ENCODE measurements around the gene CCDC17. TPM values are rescaled to one million over a fixed set of nuclear protein-coding genes. Genes with fewer than 3 reads are reported as not detected.
A peak's percentile ranks its signal among the peaks of the same experiment; 100 is the strongest.

CCDC17 gene
- total and polyA plus RNA-seq, 2 donors (not counting 3 experiments of a cell fraction or from before 2014, with no cell fraction given), result 1.3 to 3.5 TPM

DNA sequence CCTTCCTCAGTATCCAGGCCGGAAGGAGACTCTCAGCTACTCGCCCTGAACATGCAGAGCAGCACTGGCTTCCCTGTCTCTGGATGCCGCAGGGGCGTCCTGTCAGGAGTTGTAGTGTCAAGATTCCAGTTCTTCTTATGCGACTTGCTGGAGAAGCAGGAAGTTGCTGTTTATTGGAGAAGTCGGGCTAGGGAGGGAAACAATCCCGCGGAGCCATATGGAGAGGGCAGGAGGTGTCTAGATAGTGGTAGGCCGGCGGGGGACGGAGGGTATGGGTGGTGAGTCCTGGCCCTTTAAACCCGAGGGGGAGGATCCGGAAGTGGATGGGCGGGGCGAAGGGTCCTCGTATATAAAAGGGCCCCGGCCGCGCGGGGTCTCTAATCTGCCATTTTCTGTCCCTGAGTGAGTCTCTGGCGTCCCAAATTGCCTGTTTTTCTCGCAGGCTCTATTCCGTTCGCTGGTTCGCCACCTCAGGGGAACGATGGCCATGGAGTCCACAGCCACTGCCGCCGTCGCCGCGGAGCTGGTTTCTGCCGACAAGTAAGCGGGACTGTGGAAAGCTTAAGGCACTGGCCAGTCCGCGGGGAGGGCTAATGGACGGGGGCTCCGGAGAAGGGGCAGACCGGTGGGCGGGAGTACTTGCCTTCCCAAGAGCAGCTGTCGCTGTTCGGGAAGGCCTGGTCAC, 40.0 kb downstream of the CCDC17 start, which contains the start of gene NASP:
Gene NASP (plus strand): TSS at position 376 of the 685 bp plus-strand sequence. CDS start 106 bp downstream, at position 482.
- peak within 1 kb of the TSS; percentile 81 for H3K27ac ChIP-seq (ENCODE audit: insufficient read depth, low read depth, low read length)

More for the DNA sequence above, 40.0 kb downstream of the CCDC17 start, which contains the start of gene NASP:
- CTCF ChIA-PET, result interaction anchor here (0.7 to 3.2 kb wide), 5 partner anchors 13 to 259 kb away, joined by 3 to 18 read pairs (median 5); no protein-coding TSS in a partner anchor
- intact Hi-C loops (cut with micrococcal nuclease), result loop anchor here (1.0 to 2.0 kb wide), 7 partner anchors 24 to 297 kb away; partner anchors contain the start of genes GPBP1L1, IPP and MAST2
- peak within 1 kb of the TSS; percentile 99 for H3K9ac ChIP-seq (replicated peaks; ENCODE audit: extremely low read depth, insufficient read depth, low read length)
- peak within 1 kb of the TSS; percentile 94 for H3K4me2 ChIP-seq (ENCODE audit: insufficient read depth, low read length)
- FAIRE-seq (no peak), DNase-seq (ENCODE audit: low read depth, low spot score) (peak; percentile 91)
- no peaks in the 10 kb centered on the region for H3K9me3 ChIP-seq (replicated peaks; ENCODE audit: control insufficient read depth, insufficient read depth, low read length)
- no peaks in the 10 kb centered on the region for H3K36me3 ChIP-seq (ENCODE audit: control insufficient read depth in 2 of 2, extremely low read depth in 1 of 2, insufficient read depth in 2 of 2, low read length in 2 of 2)
- peaks cover 17% of the 10 kb centered on the region for H3K4me1 ChIP-seq (ENCODE audit: control insufficient read depth, extremely low read depth, insufficient read depth, low read length)
- dilution Hi-C loops (cut with MboI; ENCODE audit: extremely low pct_ligation_motif_present, low sequenced_read_pairs), result no loop called here
- H2AFZ ChIP-seq (ENCODE audit: low read depth, low read length), result peak within 1 kb of the TSS; percentile 98
- POLR2A ChIA-PET, result interaction anchor here (0.7 to 2.1 kb wide), 12 partner anchors 9 to 103 kb away, joined by 3 to 21 read pairs (median 6); partner anchors contain the start of genes GPBP1L1 and PRDX1
- peak within 1 kb of the TSS; percentile 62 to 81 (median 67) for H3K4me3 ChIP-seq (replicated peaks in 1 of 3; ENCODE audit: insufficient read depth in 1 of 3, low read depth in 1 of 3, low read length in 3 of 3)
- H4K20me1 ChIP-seq (replicated peaks; ENCODE audit: control insufficient read depth, extremely low read depth, insufficient read depth, low read length), result no peaks in the 10 kb centered on the region
- TF ChIP-seq POLR2AphosphoS5 (IDR thresholded peaks at IDR 0.05; ENCODE audit: insufficient read depth, low read depth, low read length) (peak; percentile 98), GATA2 (IDR thresholded peaks at IDR 0.05; ENCODE audit: insufficient read depth, insufficient read length, low read depth, low read length) (no peak), FOS (IDR thresholded peaks at IDR 0.05; ENCODE audit: borderline replicate concordance, insufficient read depth, low read length) (no peak), POLR2A (IDR thresholded peaks at IDR 0.05; ENCODE audit: low read depth, low read length) (peak; percentile 98)
- TF ChIP-seq, protein P1, sequence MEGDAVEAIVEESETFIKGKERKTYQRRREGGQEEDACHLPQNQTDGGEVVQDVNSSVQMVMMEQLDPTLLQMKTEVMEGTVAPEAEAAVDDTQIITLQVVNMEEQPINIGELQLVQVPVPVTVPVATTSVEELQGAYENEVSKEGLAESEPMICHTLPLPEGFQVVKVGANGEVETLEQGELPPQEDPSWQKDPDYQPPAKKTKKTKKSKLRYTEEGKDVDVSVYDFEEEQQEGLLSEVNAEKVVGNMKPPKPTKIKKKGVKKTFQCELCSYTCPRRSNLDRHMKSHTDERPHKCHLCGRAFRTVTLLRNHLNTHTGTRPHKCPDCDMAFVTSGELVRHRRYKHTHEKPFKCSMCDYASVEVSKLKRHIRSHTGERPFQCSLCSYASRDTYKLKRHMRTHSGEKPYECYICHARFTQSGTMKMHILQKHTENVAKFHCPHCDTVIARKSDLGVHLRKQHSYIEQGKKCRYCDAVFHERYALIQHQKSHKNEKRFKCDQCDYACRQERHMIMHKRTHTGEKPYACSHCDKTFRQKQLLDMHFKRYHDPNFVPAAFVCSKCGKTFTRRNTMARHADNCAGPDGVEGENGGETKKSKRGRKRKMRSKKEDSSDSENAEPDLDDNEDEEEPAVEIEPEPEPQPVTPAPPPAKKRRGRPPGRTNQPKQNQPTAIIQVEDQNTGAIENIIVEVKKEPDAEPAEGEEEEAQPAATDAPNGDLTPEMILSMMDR (IDR thresholded peaks at IDR 0.05; ENCODE audit: extremely low read depth in 1 of 2, insufficient read depth in 1 of 2, low read depth in 1 of 2, low read length in 2 of 2), result no peak
- no peaks in the 10 kb centered on the region for H3K9me1 ChIP-seq (replicated peaks; ENCODE audit: control insufficient read depth, extremely low read depth, insufficient read depth, low read length)
- no peaks in the 10 kb centered on the region for H3K27me3 ChIP-seq (ENCODE audit: control insufficient read depth in 2 of 2, insufficient read depth in 2 of 2, low read length in 2 of 2)
- BruUV-seq (replicated peaks), result no TSS peak
- H3K79me2 ChIP-seq (ENCODE audit: control insufficient read depth, insufficient read depth, low read length), result peaks cover 41% of the 10 kb centered on the region
